ENCODE results near the gene SHISA3. TPM values are rescaled to one million over a fixed set of nuclear protein-coding genes. Genes with fewer than 3 reads are reported as not detected.

The SHISA3 gene
- under 1 TPM in 2 of 3 donors, not detected in 1; 0.11 to 0.18 TPM for total RNA-seq

DNA sequence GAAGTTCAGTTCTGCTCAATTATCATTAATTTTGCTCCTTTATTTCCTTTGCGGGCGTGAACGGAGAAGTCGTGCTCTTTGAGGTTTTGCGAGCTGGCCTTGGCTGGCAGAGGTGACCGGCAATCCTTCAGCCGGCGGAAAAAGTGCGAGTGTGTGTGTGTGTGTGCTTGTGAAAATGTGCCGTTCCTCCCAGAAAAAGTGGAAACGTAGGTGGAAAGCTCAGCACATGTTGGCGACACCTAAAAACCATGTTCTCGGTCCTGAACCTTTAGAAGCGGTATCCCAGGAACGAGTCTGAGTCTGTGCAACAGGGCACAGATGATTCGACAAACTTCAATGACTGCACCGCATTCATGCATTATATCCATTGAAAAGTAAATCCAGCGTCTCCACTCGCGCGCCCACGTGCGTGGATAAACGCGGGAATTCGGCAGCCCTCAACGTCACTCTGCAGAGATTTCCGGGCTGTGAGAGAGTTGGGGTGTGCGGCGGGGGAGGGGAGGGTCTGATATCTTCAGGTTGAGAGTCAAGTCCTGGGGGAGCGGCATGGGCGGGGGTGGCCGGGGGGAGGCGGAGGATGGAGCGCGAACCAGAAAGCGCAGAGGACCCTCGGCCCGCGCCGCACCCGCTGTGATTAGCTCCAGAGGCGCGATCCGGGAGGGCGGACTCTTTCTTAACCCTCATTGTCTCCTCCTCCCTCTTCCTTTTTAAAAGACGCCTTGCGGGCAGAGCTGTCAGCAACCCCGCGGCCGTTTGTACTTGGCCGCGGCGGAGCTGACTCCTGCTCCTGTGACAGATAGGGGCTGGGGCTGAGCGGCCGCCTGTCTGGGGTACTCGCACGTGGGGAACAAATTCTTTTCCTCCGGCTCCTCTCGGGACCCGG is at the start of gene SHISA3:
Gene SHISA3, plus strand, starts transcription at position 737 of the 883 bp plus-strand sequence. CDS start 569 bp downstream, outside the sequence.
- Mint-ChIP-seq H3K36me3 (ENCODE audit: insufficient read depth) (no peaks in the 10 kb centered on the region), H3K4me3 (peak within 1 kb of the TSS; percentile 78), H3K27me3 (ENCODE audit: low read depth) (peaks cover 64% of the 10 kb centered on the region), H3K9me3 (no peaks in the 10 kb centered on the region), H3K4me1 (ENCODE audit: low read depth) (peaks cover 23% of the 10 kb centered on the region)
- ATAC-seq: peak; percentile 56 to 59
- DNase-seq: no peak

DNA sequence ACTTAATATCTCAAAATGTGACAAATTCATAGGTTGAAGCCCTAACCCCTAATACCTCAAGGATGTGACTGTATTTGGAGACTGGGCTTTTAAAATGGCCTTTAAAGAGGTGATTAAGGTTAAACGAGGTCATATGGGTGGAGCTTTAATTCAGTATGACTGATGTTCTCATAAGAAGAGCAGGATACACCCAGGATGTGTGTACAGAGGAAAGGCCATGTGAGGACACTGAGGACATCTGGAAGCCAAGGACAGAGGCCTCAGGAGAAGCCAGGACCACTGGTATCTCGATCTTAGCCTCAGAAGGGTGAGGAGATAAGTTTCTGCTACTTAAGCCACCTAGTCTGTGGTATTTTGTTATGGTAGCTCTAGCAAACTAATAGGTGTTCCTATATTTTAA is 49.0 kb upstream of the SHISA3 start:
- Mint-ChIP-seq H3K4me1 (ENCODE audit: low read depth) (no peaks in the 10 kb centered on the region), H3K9me3 (no peaks in the 10 kb centered on the region), H3K36me3 (ENCODE audit: insufficient read depth) (no peaks in the 10 kb centered on the region), H3K4me3 (no peak overlapping the region), H3K27me3 (ENCODE audit: low read depth) (peaks cover 2% of the 10 kb centered on the region)
- DNase-seq: no peak
- no peak for ATAC-seq

DNA sequence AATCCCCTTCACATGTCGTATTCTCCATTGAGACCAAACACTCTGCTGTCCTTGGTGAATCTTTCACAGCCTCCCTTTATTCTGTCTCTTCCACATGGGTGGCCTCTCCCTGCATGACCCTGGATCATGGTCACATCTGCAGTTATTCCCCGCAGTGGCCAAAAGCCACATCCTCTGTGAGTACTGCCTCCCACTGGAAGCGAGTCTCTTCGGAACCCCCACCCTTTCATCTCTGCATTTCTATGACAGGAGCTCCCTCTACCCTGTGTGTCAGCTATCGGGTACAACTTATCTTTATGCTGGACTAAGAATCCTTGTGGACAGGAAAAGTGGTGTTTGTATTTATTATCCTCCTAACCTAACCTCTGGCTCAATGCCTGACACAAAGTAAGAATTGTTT is 48.6 kb upstream of the SHISA3 start:
- no peak for ATAC-seq
- H3K4me3 Mint-ChIP-seq: no peak overlapping the region
- H3K4me1 Mint-ChIP-seq (ENCODE audit: low read depth): no peaks in the 10 kb centered on the region
- H3K9me3 Mint-ChIP-seq: no peaks in the 10 kb centered on the region
- DNase-seq: no peak
- peaks cover 3% of the 10 kb centered on the region for H3K27me3 Mint-ChIP-seq (ENCODE audit: low read depth)
- H3K36me3 Mint-ChIP-seq (ENCODE audit: insufficient read depth): no peaks in the 10 kb centered on the region

DNA sequence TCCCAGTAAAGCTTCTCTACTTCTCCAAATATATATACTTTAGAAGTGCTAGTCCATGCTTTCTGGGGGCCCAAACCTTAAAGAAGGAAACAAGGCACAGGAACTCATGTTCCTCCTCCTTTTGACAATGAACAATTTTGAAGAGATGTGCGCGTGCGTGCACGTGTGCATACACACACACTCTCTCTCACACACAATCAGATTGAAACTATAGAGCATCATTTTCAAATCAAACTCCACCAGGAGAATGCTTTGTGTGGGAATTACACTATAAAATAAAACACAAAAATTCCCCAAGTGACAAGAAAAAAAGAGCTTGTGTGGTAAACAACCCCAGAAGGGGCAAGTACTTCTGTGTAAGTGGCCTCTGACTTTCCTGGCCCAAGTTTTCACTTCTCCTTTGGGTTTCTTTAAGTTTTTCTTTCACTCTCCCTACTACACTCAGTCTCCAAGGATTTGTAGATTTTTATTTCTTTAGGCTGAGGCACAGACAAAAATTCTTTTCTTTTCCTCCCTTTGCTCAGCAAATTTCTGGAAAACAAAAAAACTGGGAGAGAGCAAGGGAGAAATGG is 46.6 kb upstream of the SHISA3 start:
- Mint-ChIP-seq H3K9me3 (no peaks in the 10 kb centered on the region), H3K4me1 (ENCODE audit: low read depth) (no peaks in the 10 kb centered on the region), H3K36me3 (ENCODE audit: insufficient read depth) (no peaks in the 10 kb centered on the region), H3K4me3 (no peak overlapping the region), H3K27me3 (ENCODE audit: low read depth) (peaks cover 13% of the 10 kb centered on the region)
- no peak for ATAC-seq
- no peak for DNase-seq

DNA sequence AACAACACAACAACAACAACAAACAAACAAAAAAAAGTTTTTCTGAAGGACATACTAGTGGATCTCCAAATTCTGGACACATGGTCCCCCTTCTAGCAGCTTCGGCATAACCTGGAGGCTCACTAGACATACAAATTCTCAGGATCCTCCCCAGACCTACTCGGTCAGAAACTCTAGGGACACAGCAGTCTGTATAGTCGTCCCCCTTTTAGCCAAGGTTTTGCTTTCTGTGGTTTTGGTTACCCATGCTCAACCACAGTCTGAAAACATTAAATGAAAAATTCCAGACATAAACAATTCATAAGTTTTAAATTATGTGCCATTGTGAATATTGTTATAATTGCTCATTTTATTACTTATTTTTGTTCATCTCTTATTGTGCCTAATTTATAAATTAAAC is 45.2 kb upstream of the SHISA3 start:
- no peaks in the 10 kb centered on the region for H3K4me1 Mint-ChIP-seq (ENCODE audit: low read depth)
- DNase-seq (no peak), ATAC-seq (no peak)
- no peaks in the 10 kb centered on the region for H3K36me3 Mint-ChIP-seq (ENCODE audit: insufficient read depth)
- H3K27me3 Mint-ChIP-seq (ENCODE audit: low read depth): peaks cover 25% of the 10 kb centered on the region
- H3K9me3 Mint-ChIP-seq: no peaks in the 10 kb centered on the region
- no peak overlapping the region for H3K4me3 Mint-ChIP-seq

DNA sequence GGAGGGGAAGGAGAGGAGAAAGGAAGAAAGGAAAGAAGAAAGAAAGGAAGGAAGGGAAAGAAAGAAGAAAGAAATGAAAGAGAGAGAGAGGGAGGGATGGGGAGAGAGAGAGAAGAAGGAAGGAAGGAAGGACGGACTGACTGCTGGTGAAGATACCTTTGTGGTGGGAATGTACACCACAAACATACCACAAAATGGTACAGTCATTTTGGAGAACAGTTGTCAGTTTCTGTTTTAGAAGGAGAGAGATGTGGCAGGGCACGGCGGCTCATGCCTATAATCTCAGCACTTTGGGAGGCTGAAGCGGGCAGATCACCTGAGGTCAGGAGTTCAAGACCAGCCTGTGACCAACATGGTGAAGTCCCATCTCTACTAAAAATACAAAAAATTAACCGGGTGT is 40.0 kb upstream of the SHISA3 start:
- peaks cover 2% of the 10 kb centered on the region for H3K4me1 Mint-ChIP-seq (ENCODE audit: low read depth)
- DNase-seq (no peak), ATAC-seq (peak in 1 of 2 donors; percentile 18)
- H3K4me3 Mint-ChIP-seq: no peak overlapping the region
- no peaks in the 10 kb centered on the region for H3K36me3 Mint-ChIP-seq (ENCODE audit: insufficient read depth)
- no peaks in the 10 kb centered on the region for H3K9me3 Mint-ChIP-seq
- H3K27me3 Mint-ChIP-seq (ENCODE audit: low read depth): peaks cover 45% of the 10 kb centered on the region

DNA sequence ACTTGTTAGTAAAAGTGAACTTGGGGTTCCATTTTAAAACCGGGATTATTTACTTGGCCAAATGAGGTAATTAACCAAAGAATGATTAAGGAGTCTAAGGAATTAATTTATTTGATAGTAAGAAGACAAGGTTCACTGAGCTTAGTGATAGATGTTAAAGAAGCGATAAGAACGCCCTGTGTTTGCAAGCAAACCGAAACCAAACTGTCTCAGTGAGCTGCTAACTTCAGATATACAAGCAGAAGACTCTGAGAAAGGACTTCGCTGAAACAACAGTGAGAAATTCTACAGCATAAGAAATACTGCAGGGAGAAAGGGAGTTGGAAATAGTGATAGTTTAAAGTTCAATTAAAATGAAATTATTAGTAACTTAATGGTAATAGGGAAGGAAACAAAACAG is 37.6 kb upstream of the SHISA3 start:
- DNase-seq (no peak), ATAC-seq (no peak)
- Mint-ChIP-seq H3K36me3 (ENCODE audit: insufficient read depth) (no peaks in the 10 kb centered on the region), H3K4me1 (ENCODE audit: low read depth) (peaks cover 2% of the 10 kb centered on the region), H3K27me3 (ENCODE audit: low read depth) (peaks cover 33% of the 10 kb centered on the region), H3K9me3 (peaks cover 5% of the 10 kb centered on the region), H3K4me3 (no peak overlapping the region)

DNA sequence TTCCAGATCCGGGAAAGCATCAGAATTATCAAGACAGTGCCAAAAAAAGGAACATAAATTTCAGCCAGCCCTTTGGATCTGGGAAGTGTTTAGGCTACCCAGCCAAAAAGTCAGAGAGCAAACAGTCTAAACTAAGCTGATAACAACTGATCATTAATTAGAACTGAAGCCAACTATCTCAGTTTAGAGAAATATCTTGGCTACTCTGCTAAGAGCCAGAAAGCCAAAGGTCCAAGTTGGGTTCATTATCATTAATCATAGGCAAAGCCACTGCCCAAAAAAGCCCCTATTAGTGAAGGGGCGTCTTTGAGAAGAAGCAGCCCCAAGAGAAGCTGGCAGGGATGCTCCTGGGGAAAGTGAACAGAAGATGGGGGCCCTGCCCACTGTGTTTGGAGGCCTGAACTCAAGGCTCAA is 37.0 kb upstream of the SHISA3 start:
- DNase-seq: no peak
- no peaks in the 10 kb centered on the region for H3K36me3 Mint-ChIP-seq (ENCODE audit: insufficient read depth)
- no peak for ATAC-seq
- peaks cover 2% of the 10 kb centered on the region for H3K4me1 Mint-ChIP-seq (ENCODE audit: low read depth)
- H3K27me3 Mint-ChIP-seq (ENCODE audit: low read depth): peaks cover 33% of the 10 kb centered on the region
- H3K9me3 Mint-ChIP-seq: peaks cover 5% of the 10 kb centered on the region
- H3K4me3 Mint-ChIP-seq: no peak overlapping the region

DNA sequence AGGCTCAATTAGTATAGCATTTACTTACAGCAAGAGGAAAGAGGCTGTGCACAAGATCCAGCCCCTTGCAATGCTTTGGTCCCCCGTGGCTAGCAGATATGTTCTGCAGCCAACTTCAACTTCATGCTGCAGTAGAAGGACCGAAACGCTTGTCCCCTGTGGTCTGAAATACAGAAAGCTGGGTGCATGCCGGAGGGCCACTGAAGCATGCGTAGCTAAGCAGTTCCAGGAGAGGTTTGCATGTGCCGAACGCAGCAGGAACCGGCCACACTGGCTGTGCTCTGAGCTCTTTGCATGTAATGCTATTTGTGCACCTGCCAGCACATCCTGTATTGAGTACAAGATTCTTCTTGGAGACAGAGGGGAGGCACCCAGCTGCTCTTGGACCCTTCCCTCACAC is 35.8 kb upstream of the SHISA3 start:
- H3K4me1 Mint-ChIP-seq (ENCODE audit: low read depth): peaks cover 2% of the 10 kb centered on the region

DNA sequence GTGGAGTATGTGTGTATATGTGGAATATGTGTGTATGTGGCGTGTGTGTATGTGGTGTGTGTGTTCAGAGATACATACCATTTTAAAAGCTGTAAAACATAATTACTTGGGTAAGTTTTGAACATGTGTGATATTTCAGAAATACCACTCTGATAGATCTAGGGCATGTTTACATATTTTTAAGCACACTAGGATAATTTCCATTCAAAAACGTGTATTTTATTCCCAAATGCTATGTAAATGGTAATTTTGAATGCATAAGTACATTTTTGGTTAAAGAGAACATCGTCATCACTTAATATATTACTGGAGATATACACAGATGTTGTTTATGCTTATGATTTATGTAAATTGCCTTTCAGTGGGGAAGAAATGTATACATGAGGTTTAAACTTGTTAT is 34.7 kb upstream of the SHISA3 start:
- Mint-ChIP-seq H3K4me3 (no peak overlapping the region), H3K27me3 (ENCODE audit: low read depth) (peaks cover 19% of the 10 kb centered on the region), H3K4me1 (ENCODE audit: low read depth) (no peaks in the 10 kb centered on the region), H3K36me3 (ENCODE audit: insufficient read depth) (no peaks in the 10 kb centered on the region), H3K9me3 (peaks cover 5% of the 10 kb centered on the region)
- DNase-seq (no peak), ATAC-seq (no peak)

More for the DNA sequence above, 35.8 kb upstream of the SHISA3 start:
- Mint-ChIP-seq H3K9me3 (peaks cover 5% of the 10 kb centered on the region), H3K4me3 (no peak overlapping the region), H3K36me3 (ENCODE audit: insufficient read depth) (no peaks in the 10 kb centered on the region), H3K27me3 (ENCODE audit: low read depth) (peaks cover 24% of the 10 kb centered on the region)
- ATAC-seq: no peak
- no peak for DNase-seq

DNA sequence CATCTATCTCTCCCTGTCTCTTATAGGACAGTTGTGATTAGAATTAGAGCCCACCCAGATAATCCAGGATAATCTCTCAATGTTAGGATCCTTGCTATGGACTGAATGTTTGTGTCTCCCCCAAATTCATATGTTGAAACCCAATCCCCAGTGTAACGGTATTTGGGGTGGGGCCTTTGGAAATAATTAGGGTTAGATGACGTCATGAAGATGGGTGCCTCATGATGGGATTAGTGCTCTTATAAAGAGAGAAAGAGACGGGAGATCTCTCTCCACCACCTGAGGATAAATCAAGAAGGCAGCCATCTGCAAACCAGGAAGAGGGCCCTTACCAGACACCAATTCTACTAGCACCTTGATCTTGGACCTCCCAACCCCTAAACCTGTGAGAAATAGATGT is 33.7 kb upstream of the SHISA3 start:
- no peaks in the 10 kb centered on the region for H3K4me1 Mint-ChIP-seq (ENCODE audit: low read depth)
- DNase-seq: no peak

DNA sequence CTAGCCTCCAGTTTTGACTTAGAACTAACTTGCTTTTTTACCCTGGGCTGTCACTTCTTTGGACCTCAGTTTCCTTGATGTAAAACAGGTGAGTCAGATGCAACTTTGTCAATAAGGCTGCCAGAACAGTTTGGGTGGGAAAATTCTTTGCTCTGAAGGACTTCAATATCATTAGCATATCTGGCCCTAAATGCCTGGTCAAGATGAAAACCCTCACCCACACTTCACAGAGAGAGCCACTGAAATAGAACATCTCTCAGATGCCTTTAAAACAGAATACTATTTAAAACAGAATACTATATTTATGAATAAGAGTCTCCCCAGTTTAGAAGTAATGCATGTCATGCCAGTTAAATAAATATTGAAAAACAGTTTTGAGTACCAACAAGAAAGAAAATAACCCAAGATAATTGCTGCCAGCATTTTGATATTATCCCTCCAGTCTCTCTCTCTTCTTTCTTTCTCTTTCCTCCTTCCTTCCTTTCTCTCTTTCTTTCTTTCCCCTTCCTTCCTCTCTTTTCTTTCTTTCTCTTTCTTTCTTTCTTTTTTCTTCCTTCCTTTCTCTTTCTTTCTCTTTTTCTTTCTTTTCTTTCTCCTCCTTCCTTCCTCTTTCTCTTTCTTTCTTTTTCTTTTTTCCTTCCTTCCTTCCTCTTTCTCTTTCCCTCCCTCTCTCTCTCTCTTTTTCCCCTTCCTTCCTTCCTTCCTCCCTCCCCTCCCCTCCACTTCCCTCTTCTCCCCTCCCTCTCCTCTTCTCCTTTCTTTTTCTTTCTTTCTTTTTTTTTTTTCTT is 32.8 kb upstream of the SHISA3 start:
- Mint-ChIP-seq H3K4me3 (no peak overlapping the region), H3K36me3 (ENCODE audit: insufficient read depth) (no peaks in the 10 kb centered on the region), H3K4me1 (ENCODE audit: low read depth) (no peaks in the 10 kb centered on the region), H3K9me3 (peaks cover 5% of the 10 kb centered on the region), H3K27me3 (ENCODE audit: low read depth) (peaks cover 10% of the 10 kb centered on the region)
- DNase-seq (no peak), ATAC-seq (no peak)

More for the DNA sequence above, 33.7 kb upstream of the SHISA3 start:
- Mint-ChIP-seq H3K36me3 (ENCODE audit: insufficient read depth) (no peaks in the 10 kb centered on the region), H3K9me3 (peaks cover 5% of the 10 kb centered on the region), H3K27me3 (ENCODE audit: low read depth) (peaks cover 14% of the 10 kb centered on the region), H3K4me3 (no peak overlapping the region)
- no peak for ATAC-seq

DNA sequence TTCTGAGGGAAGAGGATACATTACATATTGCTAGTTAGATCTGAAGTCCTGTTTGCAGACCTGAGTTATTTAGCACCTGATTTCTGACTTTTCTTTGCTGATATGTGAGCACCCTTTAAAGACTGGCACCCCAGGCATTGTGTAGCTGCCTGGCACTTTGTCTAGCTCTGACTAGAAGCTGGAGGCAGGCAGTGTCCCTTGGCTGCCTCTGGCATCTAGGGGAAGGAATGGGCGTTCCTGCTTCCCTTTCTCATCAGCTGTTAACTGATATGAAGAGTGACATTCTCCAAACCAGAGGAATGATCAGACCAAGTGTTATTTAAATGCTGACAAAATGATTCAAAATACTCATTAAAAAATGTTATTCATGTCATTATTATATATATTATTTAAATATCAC is 30.3 kb upstream of the SHISA3 start:
- Mint-ChIP-seq H3K36me3 (ENCODE audit: insufficient read depth) (no peaks in the 10 kb centered on the region), H3K4me1 (ENCODE audit: low read depth) (no peaks in the 10 kb centered on the region), H3K9me3 (peaks cover 5% of the 10 kb centered on the region), H3K4me3 (no peak overlapping the region), H3K27me3 (ENCODE audit: low read depth) (peaks cover 6% of the 10 kb centered on the region)
- ATAC-seq: no peak
- no peak for DNase-seq

DNA sequence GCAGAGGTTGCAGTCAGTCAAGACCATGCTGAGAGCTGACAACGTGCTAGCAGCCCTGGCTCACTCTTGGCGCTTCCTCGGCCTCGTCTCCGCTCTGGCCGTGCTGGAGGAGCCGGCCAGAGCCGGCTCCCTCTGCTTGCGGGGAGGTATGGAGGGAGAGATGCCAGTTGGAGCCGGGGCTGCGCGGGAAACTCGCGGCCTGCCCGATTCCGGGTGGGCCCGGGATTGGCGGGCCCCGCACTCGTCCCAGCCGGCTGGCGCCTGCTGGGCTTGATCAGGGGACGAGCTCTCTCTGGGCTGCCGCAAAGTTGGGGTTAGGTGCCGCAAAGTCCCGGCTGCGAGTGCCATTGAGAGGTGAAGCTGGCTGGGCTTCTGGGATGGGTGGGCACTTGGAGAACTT is 27.8 kb upstream of the SHISA3 start:
- Mint-ChIP-seq H3K4me3 (no peak overlapping the region), H3K4me1 (ENCODE audit: low read depth) (no peaks in the 10 kb centered on the region), H3K36me3 (ENCODE audit: insufficient read depth) (no peaks in the 10 kb centered on the region), H3K9me3 (no peaks in the 10 kb centered on the region), H3K27me3 (ENCODE audit: low read depth) (peaks cover 6% of the 10 kb centered on the region)
- no peak for DNase-seq
- ATAC-seq: no peak

Data from activated T-cell treated with anti-CD3 and anti-CD28 coated beads, Interleukin-2, amount 50 U/mL, for 4 hours (primary cell).